GM19240 (cell line): ENCODE results near the gene TAF3.
"Not testable (repeated sequence)": the region's sequence is repeated elsewhere in the genome, so short reads cannot be mapped to it uniquely, and the experiment has no call there.

Source experiments
- DNase-seq: peaks from one replicate; pipeline ENCODE4 v3.0.0; 2011; ENCODE audit warnings: low spot score; ENCODE audit not compliant: insufficient read length

Gene TAF3

DNA sequence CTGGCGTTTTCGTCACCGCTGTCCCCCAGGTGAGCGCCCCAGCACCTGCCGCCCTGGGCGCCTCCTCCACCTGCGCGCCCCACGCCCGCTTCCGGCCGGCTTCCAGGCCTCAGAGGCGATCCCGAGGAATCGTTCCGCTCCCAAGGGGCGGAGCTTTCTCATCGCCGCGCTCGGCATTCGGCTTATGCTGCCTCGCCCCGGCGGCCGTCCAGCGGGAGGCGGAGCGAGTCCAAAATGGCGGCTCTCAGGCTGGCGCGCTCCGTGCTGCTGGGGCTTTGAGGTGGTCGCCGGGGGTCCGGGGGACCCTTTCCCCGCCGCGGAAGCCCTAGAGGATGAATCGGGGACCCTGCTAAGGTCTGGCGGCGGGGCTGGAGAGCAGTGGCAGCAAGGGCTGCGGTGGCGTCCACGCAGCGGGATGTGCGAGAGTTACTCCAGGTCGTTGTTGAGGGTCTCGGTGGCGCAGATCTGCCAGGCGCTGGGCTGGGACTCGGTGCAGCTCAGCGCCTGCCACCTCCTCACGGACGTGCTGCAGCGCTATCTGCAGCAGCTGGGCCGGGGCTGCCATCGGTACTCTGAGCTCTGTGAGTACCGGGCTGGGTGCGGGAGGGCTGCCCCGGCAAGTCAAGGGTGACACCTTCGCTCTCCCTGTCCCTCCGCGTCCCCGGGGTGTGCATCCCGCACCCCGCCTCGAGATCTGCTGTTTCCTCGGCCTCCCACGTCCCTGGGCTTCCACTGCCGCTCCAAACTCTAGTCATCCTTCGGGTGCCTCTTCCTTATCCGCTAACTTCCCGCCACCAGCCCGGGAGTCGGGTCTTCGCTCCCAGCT is at the start of gene TAF3:
TSS of gene TAF3 (plus strand) at position 211 of the 826 bp plus-strand sequence. CDS start at position 416, 205 bp downstream.
- peak; percentile 65 for DNase-seq

DNA sequence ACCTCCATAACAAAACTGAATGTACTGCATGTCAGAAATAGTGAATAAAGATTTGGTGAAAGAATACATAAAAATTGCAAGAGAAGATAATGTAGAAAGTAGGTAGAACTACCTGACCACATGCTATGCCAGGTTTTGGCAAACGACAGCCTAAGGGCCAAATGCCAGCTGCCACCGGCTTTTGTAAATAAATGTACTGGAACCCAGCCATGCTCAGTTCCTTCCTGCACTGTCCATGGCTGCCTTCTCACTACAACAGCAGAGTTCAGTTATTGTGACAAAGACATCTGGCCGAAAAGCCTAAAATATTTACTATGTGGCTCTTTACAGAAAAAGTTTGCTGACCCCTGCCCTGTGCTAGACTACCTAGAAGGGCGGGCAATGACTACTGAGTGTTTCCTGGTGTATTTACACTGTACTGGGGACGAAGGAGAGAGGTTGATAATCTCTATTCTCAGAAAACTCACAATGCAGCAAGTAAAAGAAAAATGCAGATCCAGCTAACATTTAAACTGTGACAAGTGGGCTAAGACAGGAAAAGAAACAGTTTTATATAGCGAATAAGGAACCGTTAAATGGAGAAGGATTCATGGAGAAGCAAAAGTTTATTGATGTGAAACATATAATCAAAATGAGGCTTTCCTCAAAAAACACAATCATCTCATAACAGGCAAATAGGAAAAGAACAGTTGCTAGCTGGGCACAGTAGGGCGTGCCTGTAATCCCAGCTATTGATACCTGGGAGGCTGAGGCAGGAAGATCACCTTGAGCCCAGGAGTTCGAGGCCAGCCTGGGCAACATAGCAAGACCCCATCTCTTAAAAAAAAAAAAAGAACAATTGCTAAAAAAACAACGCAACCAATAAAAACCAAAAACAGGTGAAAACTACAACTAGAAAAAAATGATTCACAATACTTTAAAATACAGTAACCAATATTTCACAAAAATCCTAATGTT is 44.2 kb upstream of the TAF3 start:
- DNase-seq: no peak

- no peak for DNase-seq
Measured at GRCh38 chr10:7776777-7777176, 41.5 kb upstream of the TAF3 start.

DNA sequence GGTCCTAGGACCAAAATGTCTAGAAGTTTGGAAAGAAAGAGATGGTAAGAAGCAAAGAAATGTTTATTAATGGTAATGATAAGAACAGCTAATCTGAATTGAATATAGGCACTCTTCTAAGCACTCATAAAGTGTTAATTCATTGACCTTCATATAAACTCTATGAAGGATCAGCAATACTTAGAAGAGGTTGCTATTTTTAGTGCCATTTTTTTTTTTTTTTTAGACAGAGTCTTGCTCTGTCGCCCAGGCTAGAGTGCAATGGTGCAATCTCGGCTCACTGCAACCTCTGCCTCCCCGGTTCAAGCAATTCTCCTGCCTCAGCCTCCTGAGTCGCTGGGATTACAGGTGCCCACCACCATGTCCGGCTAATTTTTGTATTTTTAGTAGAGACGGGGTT is 36.1 kb upstream of the TAF3 start:
- not testable (repeated sequence) for DNase-seq

- DNase-seq: no peak
Measured at GRCh38 chr10:7786430-7786829, 31.9 kb upstream of the TAF3 start.

- no peak for DNase-seq
Measured at GRCh38 chr10:7787150-7787856, 31.0 kb upstream of the TAF3 start.

DNA sequence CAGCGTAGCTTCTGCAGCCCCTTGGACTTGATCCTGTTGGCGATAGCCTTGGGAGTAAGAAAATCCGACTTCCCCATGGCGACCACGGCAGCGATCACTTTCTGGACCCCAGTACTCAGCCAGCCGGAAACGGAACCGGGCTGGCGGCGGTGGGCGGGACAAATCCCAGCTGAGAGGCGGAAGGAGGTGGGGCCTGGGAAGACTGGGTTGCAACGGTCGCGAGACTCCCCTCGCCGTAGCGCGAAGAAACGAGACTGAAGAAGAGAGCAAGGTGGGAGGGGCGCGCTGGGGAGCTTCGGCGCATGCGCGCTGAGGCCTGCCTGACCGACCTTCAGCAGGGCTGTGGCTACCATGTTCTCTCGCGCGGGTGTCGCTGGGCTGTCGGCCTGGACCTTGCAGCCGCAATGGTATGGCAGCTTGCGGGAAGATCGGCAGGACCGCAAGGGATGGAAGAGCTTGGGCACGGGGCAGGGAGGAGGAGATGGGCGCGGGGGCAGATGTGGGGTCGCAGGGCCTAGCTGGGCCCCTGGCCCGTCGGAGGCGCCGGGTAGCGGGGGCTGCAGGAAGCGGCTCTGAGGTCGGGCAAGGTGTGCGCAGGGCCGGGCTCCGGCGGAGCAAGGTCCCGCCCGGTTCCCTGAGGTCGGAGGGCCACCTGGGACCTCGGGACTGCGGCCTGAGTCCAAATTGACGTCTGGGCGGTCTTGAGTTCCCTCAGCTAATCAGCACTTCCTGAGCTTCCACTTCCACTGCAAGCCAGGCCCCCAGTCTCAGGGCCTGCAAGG is 30.3 kb upstream of the TAF3 start, which contains the start of the genes ATP5F1C and KIN:
TSS of gene ATP5F1C (plus strand) at position 321 of the 782 bp plus-strand sequence. CDS start at position 352, 31 bp downstream.
TSS of gene KIN (minus strand) at position 137 of the 782 bp plus-strand sequence. CDS start at position 77, 60 bp downstream.
- DNase-seq: peak; percentile 90

- no peak for DNase-seq
Measured at GRCh38 chr10:7788639-7789286, 29.5 kb upstream of the TAF3 start.

GRCh38 chr10:7789390-7789789 is 28.9 kb upstream of the TAF3 start:
- no peak for DNase-seq

DNA sequence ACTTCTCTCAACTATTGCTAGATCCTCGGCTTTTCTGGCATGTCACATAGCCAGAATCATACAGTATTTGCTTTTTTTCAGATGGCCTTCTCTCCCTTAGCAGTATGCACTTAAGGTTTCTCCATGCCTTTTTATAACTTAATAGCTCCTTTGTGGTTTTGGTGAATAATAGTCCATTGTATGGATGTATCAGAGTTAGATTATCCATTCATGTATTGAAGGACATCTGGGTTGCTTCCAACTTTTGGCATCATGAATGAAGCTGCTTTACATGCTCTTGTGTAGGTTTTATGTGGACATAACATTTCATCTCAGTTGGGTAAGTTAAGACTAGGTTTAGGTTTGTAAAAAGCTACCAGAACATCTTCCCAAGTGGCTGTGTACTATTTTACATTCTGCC is 25.8 kb upstream of the TAF3 start:
- DNase-seq: no peak

- no peak for DNase-seq
Measured at GRCh38 chr10:7794251-7795026, 23.9 kb upstream of the TAF3 start.

- DNase-seq: no peak
Measured at GRCh38 chr10:7795605-7796004, 22.7 kb upstream of the TAF3 start.

DNA sequence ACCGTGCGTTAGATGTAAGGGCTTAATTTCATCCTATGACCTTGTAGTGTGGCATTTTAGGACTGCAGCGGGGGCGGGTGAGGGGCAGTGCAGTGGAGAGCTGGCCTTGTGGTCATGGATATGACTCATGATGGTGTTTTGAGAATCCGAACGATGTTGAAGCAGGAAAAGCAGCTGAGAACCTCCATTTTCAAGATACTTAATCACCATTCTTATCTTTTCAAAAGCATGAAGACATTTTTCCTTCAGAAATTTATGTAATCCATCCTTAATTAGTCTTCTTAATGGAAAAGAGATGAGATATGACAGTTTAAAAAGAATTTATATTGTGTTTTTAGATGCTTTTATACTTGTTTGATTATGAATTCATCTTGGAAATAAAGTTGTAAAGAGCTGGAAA is 20.7 kb upstream of the TAF3 start:
- DNase-seq: no peak

GRCh38 chr10:7802606-7803005 is 15.7 kb upstream of the TAF3 start:
- DNase-seq: no peak

DNA sequence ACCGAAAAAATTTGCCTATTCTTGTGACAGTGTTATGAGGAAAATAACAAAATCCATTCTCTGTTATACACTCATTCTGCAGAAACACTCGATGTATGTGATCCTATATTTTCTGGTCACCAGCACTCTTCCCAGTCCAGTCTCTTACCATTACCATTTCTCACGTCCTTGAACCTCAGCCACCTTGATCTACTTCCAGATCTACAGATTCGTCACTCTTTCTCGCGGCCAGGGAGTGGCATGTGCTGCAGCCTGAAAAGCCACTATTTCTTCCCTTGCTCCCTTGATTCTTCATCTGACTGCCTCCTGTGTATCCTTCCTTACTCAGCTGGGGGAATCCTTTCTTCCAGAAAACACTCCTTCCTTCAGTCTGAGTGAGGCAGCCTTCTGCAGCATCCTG is 14.1 kb upstream of the TAF3 start:
- no peak for DNase-seq

DNA sequence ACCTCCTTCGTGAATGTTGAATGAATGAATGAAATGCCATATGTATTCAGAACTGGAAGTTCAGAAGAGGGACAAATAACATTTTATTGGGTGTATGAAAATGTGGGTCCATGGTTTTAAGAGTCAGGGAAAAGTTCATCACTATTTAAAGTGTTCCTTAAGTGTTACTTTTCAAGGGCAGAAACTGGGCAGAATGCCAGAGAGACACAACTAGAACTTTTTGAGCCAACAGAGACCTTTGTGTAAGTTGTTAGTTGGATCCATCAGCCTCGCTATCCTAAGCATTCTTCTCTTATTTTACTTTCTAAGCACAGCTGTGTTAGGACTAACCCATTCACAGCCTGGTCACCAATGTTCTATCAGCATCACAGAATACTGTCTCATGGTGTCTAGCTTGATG is 13.6 kb upstream of the TAF3 start:
- DNase-seq: no peak

GRCh38 chr10:7808686-7809267 is 9.5 kb upstream of the TAF3 start:
- no peak for DNase-seq

GRCh38 chr10:7810443-7810842 is 7.9 kb upstream of the TAF3 start:
- DNase-seq: no peak

DNA sequence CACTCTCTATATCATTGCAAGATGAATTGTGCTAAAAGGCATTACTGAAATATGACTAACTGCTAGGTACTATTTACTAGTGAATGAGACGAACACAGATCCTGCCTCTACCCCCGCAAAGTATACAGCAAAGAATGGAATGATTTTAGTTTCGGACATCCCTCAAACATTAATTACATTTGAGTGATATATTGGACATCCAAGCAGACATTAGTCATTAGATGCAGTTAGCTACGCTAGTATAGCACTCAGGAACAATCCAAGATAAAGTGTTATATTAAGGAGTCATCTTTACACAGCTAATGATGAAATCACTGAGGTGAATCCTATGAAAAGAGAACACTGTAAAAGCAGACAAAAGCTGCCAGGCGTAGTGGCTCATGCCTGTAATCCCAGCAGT is 7.3 kb upstream of the TAF3 start:
- no peak for DNase-seq
